HUES64 (cell line): ENCODE results near the gene SNX19.
"Not testable (repeated sequence)": the region's sequence is repeated elsewhere in the genome, so short reads cannot be mapped to it uniquely, and the experiment has no call there.

Experiments used
- H3K27ac ChIP-seq: 2 replicates; pipeline ENCODE4 v1.7.0; 2013; ENCODE audit warnings: low read depth, low read length, inconsistent platforms
- H3K27me3 ChIP-seq: 2 replicates; pipeline ENCODE4 v1.6.1; 2013; ENCODE audit warnings: mild to moderate bottlenecking, low read length; ENCODE audit not compliant: insufficient read depth
- H3K36me3 ChIP-seq: 2 replicates; pipeline ENCODE4 v1.6.1; 2013; ENCODE audit warnings: mild to moderate bottlenecking, low read length; ENCODE audit not compliant: insufficient read depth
- H3K4me1 ChIP-seq: 2 replicates; pipeline ENCODE4 v1.6.1; 2013; ENCODE audit warnings: mild to moderate bottlenecking, low read length, moderate library complexity; ENCODE audit not compliant: insufficient read depth
- H3K4me3 ChIP-seq: 2 replicates; pipeline ENCODE4 v1.5.1; 2013; ENCODE audit warnings: mild to moderate bottlenecking, low read length, moderate library complexity
- H3K9ac ChIP-seq: 2 replicates; pipeline ENCODE4 v1.6.1; 2013; ENCODE audit warnings: mild to moderate bottlenecking, low read depth, low read length
- H3K9me3 ChIP-seq: 2 replicates; pipeline ENCODE4 v1.6.1; 2013; ENCODE audit warnings: low read depth, low read length; ENCODE audit not compliant: insufficient read depth
- WGBS: fragments of 150-250, 120-280 bp; methylation state at CpG from one replicate; pipeline ENCODE4 v1.1.7; 2013; ENCODE audit warnings: missing lambda C conversion rate; 5-methylcytosine and 5-hydroxymethylcytosine counted together

Gene SNX19

DNA sequence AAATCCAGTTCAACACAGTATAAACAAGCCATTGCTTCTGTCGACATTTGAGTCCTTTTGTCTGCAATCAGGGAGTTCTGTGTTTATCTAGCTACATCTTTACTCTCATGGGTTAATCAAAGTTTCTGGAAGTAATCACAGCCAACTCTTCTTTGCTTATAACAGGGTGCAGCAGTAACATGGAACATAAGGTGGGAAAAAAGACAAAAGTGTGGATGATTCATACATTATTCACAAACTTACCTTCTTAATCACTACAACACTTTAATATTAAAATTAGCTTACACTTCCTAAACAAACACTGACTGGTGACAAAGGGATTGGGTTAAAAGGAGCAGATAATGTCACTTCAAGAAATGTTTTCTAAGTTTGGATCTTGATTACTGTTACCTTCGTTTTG is 44.7 kb downstream of the SNX19 start:
- Histone ChIP-seq H3K27me3 (no peaks in the 10 kb centered on the region), H3K36me3 (peaks cover 21% of the 10 kb centered on the region), H3K9me3 (no peaks in the 10 kb centered on the region), H3K4me1 (no peaks in the 10 kb centered on the region), H3K4me3 (no peak overlapping the region), H3K27ac (no peak overlapping the region), H3K9ac (no peak overlapping the region)
- 92% methylated on average over 2 of the region's 2 CpGs for WGBS

DNA sequence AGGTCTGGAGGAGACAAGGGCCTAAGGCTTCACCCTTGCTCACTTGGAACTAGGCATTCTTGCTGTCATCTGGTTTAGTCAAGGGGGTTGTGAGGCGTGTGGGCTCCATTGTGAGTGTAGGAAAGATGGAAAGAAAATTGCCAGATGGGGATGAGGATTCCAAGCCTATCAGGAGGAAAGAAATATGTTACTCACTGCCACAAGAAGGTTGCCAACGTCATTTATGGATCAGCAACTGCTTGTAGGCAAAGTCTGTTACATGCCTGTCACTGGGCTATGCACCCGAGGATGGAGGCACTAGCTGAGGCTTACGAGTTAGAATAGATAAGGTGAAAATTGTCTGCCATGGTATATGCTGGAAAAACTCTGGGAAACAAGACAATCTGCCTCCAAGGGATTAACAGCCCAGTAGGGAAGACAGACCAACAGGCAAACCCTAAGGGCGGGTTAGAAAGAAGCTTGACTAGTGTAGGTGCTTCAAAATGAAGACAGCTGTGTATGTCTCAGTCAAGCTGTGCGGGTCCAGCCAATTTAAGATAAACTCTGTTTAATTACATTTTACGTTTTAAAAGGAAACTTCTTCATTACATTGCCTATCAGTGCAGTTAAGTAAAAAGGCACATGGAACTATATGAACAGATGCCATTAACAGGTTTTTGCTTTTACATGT is 47.4 kb downstream of the SNX19 start:
- H3K36me3 ChIP-seq = peaks cover 7% of the 10 kb centered on the region; the same call in 1 of the 2 replicates
- no peaks in the 10 kb centered on the region for H3K27me3 ChIP-seq
- H3K9ac ChIP-seq = no peak overlapping the region
- no peak overlapping the region for H3K4me3 ChIP-seq
- WGBS = 72% methylated on average over 6 of the region's 7 CpGs
- H3K27ac ChIP-seq = no peak overlapping the region
- no peaks in the 10 kb centered on the region for H3K4me1 ChIP-seq
- no peaks in the 10 kb centered on the region for H3K9me3 ChIP-seq

DNA sequence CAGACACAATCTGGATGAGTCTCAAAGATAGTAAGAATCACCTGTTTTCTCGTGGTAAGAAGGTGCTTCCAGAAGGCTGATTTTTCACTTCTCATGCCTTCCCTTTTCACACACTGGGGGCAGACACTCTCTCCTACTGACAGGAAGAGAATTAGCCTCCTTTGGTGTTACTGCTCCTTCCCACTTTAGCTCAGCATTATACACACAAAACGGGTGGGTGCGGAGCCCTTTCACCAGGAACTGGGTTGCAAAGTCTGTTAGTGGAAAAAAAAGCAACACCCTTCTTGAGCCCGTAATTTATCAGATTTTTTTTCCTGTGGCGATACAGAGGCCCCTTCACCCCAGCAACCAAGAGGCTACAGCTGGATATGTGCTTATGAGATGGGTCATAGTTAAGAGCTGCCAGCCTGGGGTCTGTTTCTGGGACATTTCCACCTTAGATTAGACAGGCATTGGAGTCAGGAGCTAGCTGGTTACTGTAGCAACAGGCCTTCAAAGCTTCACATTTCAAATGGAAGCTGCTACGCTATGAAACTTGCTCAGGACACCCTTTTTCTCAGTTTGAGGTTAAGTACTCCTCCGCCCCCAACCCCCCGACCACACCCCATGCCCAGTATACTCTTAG is 48.1 kb downstream of the SNX19 start:
- no peak overlapping the region for H3K9ac ChIP-seq
- no peaks in the 10 kb centered on the region for H3K27me3 ChIP-seq
- no peak overlapping the region for H3K27ac ChIP-seq
- no peaks in the 10 kb centered on the region for H3K4me1 ChIP-seq
- no peak overlapping the region for H3K4me3 ChIP-seq
- WGBS = 89% methylated on average over 8 of the region's 8 CpGs
- peaks cover 7% of the 10 kb centered on the region; the same call in 1 of the 2 replicates for H3K36me3 ChIP-seq
- H3K9me3 ChIP-seq = no peaks in the 10 kb centered on the region

DNA sequence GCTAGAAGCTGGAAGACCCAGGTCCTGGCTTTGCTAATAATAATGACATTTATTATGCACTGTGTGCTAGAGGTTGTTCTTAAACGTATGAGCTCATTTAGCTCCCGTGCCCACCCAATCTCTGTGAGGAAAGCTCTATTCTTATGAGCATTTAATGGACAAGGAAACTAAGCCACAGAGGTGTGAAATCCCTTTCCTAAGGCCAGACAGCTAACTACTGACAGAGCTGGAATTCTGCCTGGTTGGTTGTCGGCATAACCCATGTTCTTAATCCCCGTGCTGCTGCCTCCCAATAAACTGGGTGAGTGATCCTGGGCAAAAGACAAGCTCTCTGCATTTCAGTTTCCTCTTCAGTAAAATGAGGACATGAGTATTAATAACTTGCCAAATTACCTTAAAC is 49.4 kb downstream of the SNX19 start:
- Histone ChIP-seq H3K9me3 (no peaks in the 10 kb centered on the region), H3K9ac (no peak overlapping the region), H3K27me3 (no peaks in the 10 kb centered on the region), H3K36me3 (peaks cover 7% of the 10 kb centered on the region; the same call in 1 of the 2 replicates), H3K4me1 (no peaks in the 10 kb centered on the region), H3K27ac (no peak overlapping the region), H3K4me3 (no peak overlapping the region)
- 94% methylated on average over 4 of the region's 4 CpGs for WGBS

DNA sequence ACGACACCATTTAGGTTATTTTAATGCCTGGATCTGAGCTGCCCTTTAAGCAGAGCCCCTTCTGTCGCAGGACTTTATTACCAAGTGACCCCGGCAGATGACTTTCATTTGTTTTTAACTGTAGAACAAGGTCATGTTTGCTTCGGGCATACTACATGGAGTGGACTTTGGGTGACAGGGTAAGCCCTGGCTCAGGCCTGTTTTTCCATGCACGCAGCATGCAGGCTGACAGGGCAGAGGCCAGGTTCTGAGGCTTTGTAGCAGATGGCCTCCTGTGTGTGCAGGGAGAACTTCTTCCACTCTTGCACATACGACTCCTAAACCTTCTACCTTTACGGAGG is 50.5 kb downstream of the SNX19 start:
- Histone ChIP-seq H3K9me3 (no peaks in the 10 kb centered on the region), H3K9ac (no peak overlapping the region), H3K27ac (no peak overlapping the region), H3K4me3 (no peak overlapping the region), H3K36me3 (no peaks in the 10 kb centered on the region), H3K4me1 (no peaks in the 10 kb centered on the region), H3K27me3 (no peaks in the 10 kb centered on the region)
- WGBS = 92% methylated on average over 7 of the region's 7 CpGs

DNA sequence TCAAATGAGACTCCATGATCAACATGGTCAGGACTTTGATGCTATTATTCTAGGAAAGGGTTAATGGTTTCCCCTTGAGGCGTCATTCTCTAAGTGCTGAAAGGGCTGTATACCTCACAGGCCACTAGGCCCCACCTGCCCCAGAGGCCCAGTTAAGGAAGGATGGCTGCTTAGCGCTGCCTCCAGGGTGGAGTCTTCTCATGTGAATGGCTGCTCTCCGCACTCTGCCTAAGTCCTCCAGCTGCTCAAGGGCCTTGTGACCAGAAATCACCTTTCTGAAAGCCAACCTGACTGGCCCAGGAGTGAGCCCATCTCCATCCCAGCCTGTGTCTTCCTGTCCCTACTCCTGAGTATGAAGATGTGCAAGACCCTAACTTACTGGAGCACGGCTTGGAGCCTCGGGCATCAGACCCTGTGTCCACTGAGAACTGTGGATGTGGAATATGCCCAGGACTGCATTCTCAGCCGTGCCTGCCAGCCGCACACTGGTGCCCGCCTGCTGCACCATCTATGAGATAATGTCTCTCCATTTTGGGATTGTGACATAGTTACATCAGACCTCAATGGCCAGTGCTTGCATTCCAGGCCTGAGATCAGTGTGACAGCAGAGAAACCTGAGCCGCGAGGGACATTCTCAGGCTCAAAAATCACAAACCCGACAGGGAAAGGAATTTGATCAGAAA is 51.0 kb downstream of the SNX19 start:
- Histone ChIP-seq H3K27ac (no peak overlapping the region), H3K36me3 (no peaks in the 10 kb centered on the region), H3K9ac (no peak overlapping the region), H3K9me3 (no peaks in the 10 kb centered on the region), H3K4me1 (no peaks in the 10 kb centered on the region), H3K27me3 (no peaks in the 10 kb centered on the region), H3K4me3 (no peak overlapping the region)
- WGBS = 84% methylated on average over 11 of the region's 11 CpGs

DNA sequence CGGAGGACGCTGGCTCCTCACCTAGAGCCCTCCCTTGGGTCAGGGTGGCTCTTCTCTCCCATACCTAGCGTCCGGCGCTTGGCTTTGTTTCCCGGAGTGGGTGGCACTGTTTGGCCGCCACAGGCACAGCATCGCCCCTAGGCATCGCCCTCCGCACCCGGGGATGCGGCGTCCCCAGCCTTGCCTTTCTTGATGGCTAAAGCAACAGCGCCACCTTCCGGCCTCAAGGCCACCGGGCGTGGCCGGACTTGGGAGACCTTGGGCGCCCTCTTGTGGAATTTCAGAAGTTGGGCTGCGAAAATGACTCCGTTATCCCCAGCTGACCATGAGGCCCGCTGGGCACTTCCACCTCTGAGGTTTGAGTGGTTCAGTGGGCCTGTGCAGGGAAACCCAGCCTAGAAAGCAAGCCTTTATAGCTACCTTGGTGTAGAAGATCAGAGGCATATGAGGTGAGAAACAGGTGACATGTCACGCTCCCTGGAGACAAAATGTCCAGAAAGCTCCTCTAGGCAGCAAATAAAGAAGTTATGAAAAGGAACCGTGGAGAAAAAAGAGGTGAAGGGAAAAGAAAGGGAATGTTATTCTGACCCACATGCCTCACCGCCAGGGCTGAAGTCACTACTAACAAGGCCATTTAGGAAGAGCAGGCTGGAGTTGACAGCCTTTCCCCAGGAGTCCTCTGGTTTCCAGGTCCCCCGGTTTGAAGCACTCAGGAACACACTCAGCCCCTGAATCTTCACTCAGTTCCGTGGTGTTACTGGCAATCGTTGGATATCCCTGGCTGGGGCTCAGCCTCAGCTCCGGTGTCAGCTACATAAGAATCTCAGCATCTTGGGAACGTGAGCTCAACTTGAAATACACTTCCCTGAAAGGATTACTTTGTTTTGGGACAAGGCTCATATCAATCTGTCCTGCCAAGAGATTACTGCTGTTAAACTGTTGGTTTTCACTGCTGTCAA is 54.1 kb downstream of the SNX19 start:
- Histone ChIP-seq H3K4me1 (no peaks in the 10 kb centered on the region), H3K9me3 (no peaks in the 10 kb centered on the region), H3K4me3 (0 out of 2 replicates have a peak overlapping the region, but pooled peaks have one; percentile 31), H3K27me3 (no peaks in the 10 kb centered on the region), H3K9ac (no peak overlapping the region; the same call in 1 of the 2 replicates), H3K36me3 (no peaks in the 10 kb centered on the region), H3K27ac (no peak overlapping the region)
- WGBS = 29% methylated on average over 30 of the region's 30 CpGs

DNA sequence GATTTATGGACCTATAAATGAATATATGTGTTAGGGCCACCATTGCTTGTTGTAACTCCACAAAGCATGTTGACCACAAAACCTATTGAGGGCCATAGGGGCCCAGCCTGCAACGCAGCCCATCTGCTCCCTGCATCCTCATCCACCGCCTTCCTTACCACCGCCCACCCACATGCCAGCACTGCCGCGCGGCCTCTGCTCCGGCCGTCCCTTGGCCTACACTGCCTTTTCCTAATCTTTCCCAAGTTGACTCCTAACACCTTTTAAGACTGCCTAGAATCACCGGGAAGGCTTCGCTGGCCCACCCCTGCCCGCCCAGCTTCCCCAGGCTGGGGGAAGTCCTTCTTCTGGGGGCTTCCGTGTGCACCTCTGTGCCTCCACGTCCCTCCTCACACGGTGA is 55.0 kb downstream of the SNX19 start:
- WGBS = 93% methylated on average over 14 of the region's 14 CpGs
- no peaks in the 10 kb centered on the region for H3K36me3 ChIP-seq
- H3K9ac ChIP-seq = no peak overlapping the region
- H3K4me3 ChIP-seq = no peak overlapping the region
- no peaks in the 10 kb centered on the region for H3K9me3 ChIP-seq
- no peak overlapping the region for H3K27ac ChIP-seq
- H3K27me3 ChIP-seq = no peaks in the 10 kb centered on the region
- no peaks in the 10 kb centered on the region for H3K4me1 ChIP-seq

DNA sequence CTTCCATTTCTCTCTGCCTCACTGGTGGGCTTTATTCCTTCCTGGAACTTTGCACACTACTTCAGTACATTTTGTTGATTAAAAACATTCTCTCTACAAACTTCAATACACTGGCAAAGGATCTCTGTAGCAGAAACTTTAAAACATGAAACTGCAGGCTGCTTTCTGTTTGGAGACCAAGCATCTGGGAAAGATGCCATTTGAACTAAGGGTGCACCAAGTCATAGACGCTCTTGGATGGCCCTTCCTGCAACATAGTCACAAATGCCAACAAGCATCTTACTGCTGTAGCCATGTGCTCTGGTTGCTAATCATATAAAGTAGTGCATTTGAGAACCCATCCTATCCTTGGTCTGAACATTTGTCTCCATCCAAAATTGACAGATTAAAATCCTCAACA is 56.4 kb downstream of the SNX19 start:
- H3K27ac ChIP-seq = no peak overlapping the region
- H3K9me3 ChIP-seq = no peaks in the 10 kb centered on the region
- H3K27me3 ChIP-seq = no peaks in the 10 kb centered on the region
- WGBS = 100% methylated on average over 1 of the region's 1 CpG
- H3K36me3 ChIP-seq = no peaks in the 10 kb centered on the region
- no peak overlapping the region for H3K4me3 ChIP-seq
- no peaks in the 10 kb centered on the region for H3K4me1 ChIP-seq
- H3K9ac ChIP-seq = no peak overlapping the region

DNA sequence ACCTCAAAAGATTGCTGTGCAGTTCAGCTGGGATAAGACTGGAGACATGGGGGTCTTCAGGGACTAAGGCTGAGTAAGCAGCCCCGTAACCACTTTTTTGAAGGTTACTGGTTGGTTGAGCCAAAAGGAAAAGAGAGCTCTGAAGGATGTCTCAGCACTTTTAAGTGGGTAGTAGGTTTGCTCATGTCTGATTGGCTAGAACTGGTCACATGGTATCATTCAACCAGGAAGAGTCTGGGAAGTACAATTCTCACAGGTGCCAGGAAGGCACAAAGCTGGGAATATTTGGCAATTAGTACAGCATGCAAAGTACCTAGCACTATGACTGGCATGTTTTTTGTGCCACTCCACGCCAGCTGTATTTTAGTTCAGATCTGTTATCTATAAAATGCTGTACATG is 58.1 kb downstream of the SNX19 start:
- Histone ChIP-seq H3K27ac (no peak overlapping the region), H3K4me3 (no peak overlapping the region), H3K36me3 (no peaks in the 10 kb centered on the region), H3K9me3 (no peaks in the 10 kb centered on the region), H3K27me3 (no peaks in the 10 kb centered on the region), H3K4me1 (no peaks in the 10 kb centered on the region), H3K9ac (no peak overlapping the region)
- WGBS = 90% methylated on average over 2 of the region's 2 CpGs

DNA sequence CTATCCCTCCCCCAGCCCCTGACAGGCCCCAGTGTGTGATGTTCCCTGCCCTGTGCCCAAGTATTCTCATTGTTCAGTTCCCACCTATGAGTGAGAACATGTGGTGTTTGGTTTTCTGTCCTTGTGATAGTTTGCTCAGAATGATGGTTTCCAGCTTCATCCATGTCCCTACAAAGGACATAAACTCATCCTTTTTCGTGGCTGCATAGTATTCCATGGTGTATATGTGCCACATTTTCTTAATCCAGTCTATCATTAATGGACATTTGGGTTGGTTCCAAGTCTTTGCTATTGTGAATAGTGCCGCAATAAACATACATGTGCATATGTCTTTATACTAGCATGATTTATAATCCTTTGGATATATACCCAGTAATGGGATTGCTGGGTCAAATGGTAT is 60.6 kb downstream of the SNX19 start:
- not testable (repeated sequence) for H3K9me3 ChIP-seq, H3K9ac ChIP-seq, H3K27me3 ChIP-seq, H3K4me1 ChIP-seq, H3K4me3 ChIP-seq, H3K27ac ChIP-seq, H3K36me3 ChIP-seq
- no CpG with 5 or more reads among the region's 2 CpGs for WGBS
